ENCODE data around the gene CCM2L.

The CCM2L gene

GRCh38 chr20:31966991-31967655, 43.1 kb upstream of the CCM2L start:
- ATAC-seq (ENCODE audit: insufficient read depth, low read depth): no peak
- H3K4me2 ChIP-seq (ENCODE audit: insufficient read depth, low read length): no peak overlapping the region
- no peak overlapping the region for H2AFZ ChIP-seq (ENCODE audit: low read depth, low read length)
- no peak overlapping the region for H3K27ac ChIP-seq (ENCODE audit: low read length)
- peaks cover 5% of the 10 kb centered on the region for H4K20me1 ChIP-seq (ENCODE audit: insufficient read depth, low read length)
- H3K27me3 ChIP-seq (ENCODE audit: insufficient read depth, low read length, poor library complexity): peaks cover 4% of the 10 kb centered on the region
- H3K79me2 ChIP-seq (ENCODE audit: insufficient read depth, low read length): no peaks in the 10 kb centered on the region
- H3K9ac ChIP-seq (ENCODE audit: low read depth, low read length): no peak overlapping the region
- no peak overlapping the region for H3K4me3 ChIP-seq (ENCODE audit: low read depth in 1 of 2, low read length in 2 of 2)
- no peak for DNase-seq
- no peak for TF ChIP-seq EZH2 (IDR thresholded peaks at IDR 0.05; ENCODE audit: borderline replicate concordance, low read depth, low read length, severe bottlenecking)
- TF ChIP-seq, protein P1, sequence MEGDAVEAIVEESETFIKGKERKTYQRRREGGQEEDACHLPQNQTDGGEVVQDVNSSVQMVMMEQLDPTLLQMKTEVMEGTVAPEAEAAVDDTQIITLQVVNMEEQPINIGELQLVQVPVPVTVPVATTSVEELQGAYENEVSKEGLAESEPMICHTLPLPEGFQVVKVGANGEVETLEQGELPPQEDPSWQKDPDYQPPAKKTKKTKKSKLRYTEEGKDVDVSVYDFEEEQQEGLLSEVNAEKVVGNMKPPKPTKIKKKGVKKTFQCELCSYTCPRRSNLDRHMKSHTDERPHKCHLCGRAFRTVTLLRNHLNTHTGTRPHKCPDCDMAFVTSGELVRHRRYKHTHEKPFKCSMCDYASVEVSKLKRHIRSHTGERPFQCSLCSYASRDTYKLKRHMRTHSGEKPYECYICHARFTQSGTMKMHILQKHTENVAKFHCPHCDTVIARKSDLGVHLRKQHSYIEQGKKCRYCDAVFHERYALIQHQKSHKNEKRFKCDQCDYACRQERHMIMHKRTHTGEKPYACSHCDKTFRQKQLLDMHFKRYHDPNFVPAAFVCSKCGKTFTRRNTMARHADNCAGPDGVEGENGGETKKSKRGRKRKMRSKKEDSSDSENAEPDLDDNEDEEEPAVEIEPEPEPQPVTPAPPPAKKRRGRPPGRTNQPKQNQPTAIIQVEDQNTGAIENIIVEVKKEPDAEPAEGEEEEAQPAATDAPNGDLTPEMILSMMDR (IDR thresholded peaks at IDR 0.05; ENCODE audit: borderline replicate concordance, extremely low read depth, low read length, poor library complexity, severe bottlenecking): no peak
- no peaks in the 10 kb centered on the region for H3K9me3 ChIP-seq (ENCODE audit: insufficient read depth, low read length, severe bottlenecking)
- no peaks in the 10 kb centered on the region for H3K4me1 ChIP-seq (ENCODE audit: insufficient read depth, low read length)
- no peaks in the 10 kb centered on the region for H3K36me3 ChIP-seq (ENCODE audit: insufficient read depth, low read length)

GRCh38 chr20:31967830-31968249, 42.4 kb upstream of the CCM2L start, which contains the start of gene XKR7:
Gene XKR7, plus strand, starts transcription at chr20:31968151. Its CDS starts 25 bp downstream, at chr20:31968176.
- Histone ChIP-seq H3K79me2 (ENCODE audit: insufficient read depth, low read length) (no peaks in the 10 kb centered on the region), H4K20me1 (ENCODE audit: insufficient read depth, low read length) (peaks cover 5% of the 10 kb centered on the region), H3K27me3 (ENCODE audit: insufficient read depth, low read length, poor library complexity) (peaks cover 1% of the 10 kb centered on the region), H3K4me2 (ENCODE audit: insufficient read depth, low read length) (no peak within 1 kb of the TSS), H3K4me1 (ENCODE audit: insufficient read depth, low read length) (no peaks in the 10 kb centered on the region), H3K4me3 (ENCODE audit: low read depth in 1 of 2, low read length in 2 of 2) (no peak within 1 kb of the TSS), H3K9me3 (ENCODE audit: insufficient read depth, low read length, severe bottlenecking) (no peaks in the 10 kb centered on the region), H2AFZ (ENCODE audit: low read depth, low read length) (no peak within 1 kb of the TSS), H3K9ac (ENCODE audit: low read depth, low read length) (no peak within 1 kb of the TSS), H3K36me3 (ENCODE audit: insufficient read depth, low read length) (no peaks in the 10 kb centered on the region), H3K27ac (ENCODE audit: low read length) (no peak within 1 kb of the TSS)
- ATAC-seq (ENCODE audit: insufficient read depth, low read depth) (no peak), DNase-seq (no peak)
- no peak for TF ChIP-seq EZH2 (IDR thresholded peaks at IDR 0.05; ENCODE audit: borderline replicate concordance, low read depth, low read length, severe bottlenecking)
- TF ChIP-seq, protein P1 (IDR thresholded peaks at IDR 0.05; ENCODE audit: borderline replicate concordance, extremely low read depth, low read length, poor library complexity, severe bottlenecking): no peak

- Histone ChIP-seq H3K4me2 (ENCODE audit: insufficient read depth, low read length) (no peak overlapping the region), H3K27ac (ENCODE audit: low read length) (no peak overlapping the region), H3K79me2 (ENCODE audit: insufficient read depth, low read length) (no peaks in the 10 kb centered on the region), H3K9me3 (ENCODE audit: insufficient read depth, low read length, severe bottlenecking) (no peaks in the 10 kb centered on the region), H3K4me1 (ENCODE audit: insufficient read depth, low read length) (no peaks in the 10 kb centered on the region), H3K4me3 (ENCODE audit: low read depth in 1 of 2, low read length in 2 of 2) (no peak overlapping the region), H3K36me3 (ENCODE audit: insufficient read depth, low read length) (no peaks in the 10 kb centered on the region), H3K27me3 (ENCODE audit: insufficient read depth, low read length, poor library complexity) (no peaks in the 10 kb centered on the region), H2AFZ (ENCODE audit: low read depth, low read length) (no peak overlapping the region), H3K9ac (ENCODE audit: low read depth, low read length) (no peak overlapping the region), H4K20me1 (ENCODE audit: insufficient read depth, low read length) (peaks cover 6% of the 10 kb centered on the region)
- no peak for TF ChIP-seq EZH2 (IDR thresholded peaks at IDR 0.05; ENCODE audit: borderline replicate concordance, low read depth, low read length, severe bottlenecking)
- TF ChIP-seq, protein P1 (IDR thresholded peaks at IDR 0.05; ENCODE audit: borderline replicate concordance, extremely low read depth, low read length, poor library complexity, severe bottlenecking): no peak
- ATAC-seq (ENCODE audit: insufficient read depth, low read depth) (peak; percentile 99), DNase-seq (peak; percentile 89)
Observed at GRCh38 chr20:31968291-31969126, 41.7 kb upstream of the CCM2L start.
